Calu3 (cell line): Measurements from ENCODE around the gene PDGFRA. TPM values are rescaled to one million over a fixed set of nuclear protein-coding genes. Genes with fewer than 3 reads are reported as not detected.
A peak's percentile ranks its signal among the peaks of the same experiment; 100 is the strongest.

ENCODE experiments used
- BruUV-seq: library from RNA; stranded (reverse); fragments of 400-500 nt; replicated peaks from 2 replicates; lab custom pipeline; 2021; lab: Mats Ljungman, UMichigan
- CTCF ChIA-PET: fragments of 300-600 bp; sonication (Branson Sonifier 250); formaldehyde crosslinking; loops from one replicate; lab custom pipeline; 2022; ENCODE audit warnings: antibody characterized with exemption; lab: Charles Lee
- DNase-seq: peaks from one replicate; pipeline ENCODE4 v3.0.0; 2022
- H3K27ac Mint-ChIP-seq: one replicate; pipeline ENCODE4 v1.8.0; 2022; ENCODE audit warnings: mixed read lengths; ENCODE audit not compliant: unreplicated experiment
- H3K27me3 Mint-ChIP-seq: one replicate; pipeline ENCODE4 v1.8.0; 2022; ENCODE audit warnings: mixed read lengths; ENCODE audit not compliant: unreplicated experiment
- H3K36me3 Mint-ChIP-seq: one replicate; pipeline ENCODE4 v1.8.0; 2022; ENCODE audit warnings: mild to moderate bottlenecking, moderate library complexity, mixed read lengths; ENCODE audit not compliant: insufficient read depth, unreplicated experiment
- H3K4me1 Mint-ChIP-seq: one replicate; pipeline ENCODE4 v1.8.0; 2022; ENCODE audit warnings: mild to moderate bottlenecking, low read depth, mixed read lengths; ENCODE audit not compliant: unreplicated experiment
- H3K4me3 Mint-ChIP-seq: one replicate; pipeline ENCODE4 v1.8.0; 2022; ENCODE audit warnings: mild to moderate bottlenecking, low read depth, moderate library complexity, mixed read lengths; ENCODE audit not compliant: unreplicated experiment
- H3K9me3 Mint-ChIP-seq: one replicate; pipeline ENCODE4 v1.8.0; 2022; ENCODE audit warnings: low read depth, mixed read lengths; ENCODE audit not compliant: unreplicated experiment
- CTCF ChIP-seq: fragments of 200-600 bp; IDR thresholded peaks from one replicate; pipeline ENCODE4 v1.8.0; 2022; ENCODE audit warnings: antibody characterized with exemption; ENCODE audit not compliant: unreplicated experiment
- intact Hi-C: fragments of 100-400 bp; cut with micrococcal nuclease; formaldehyde crosslinking; loops from one replicate; pipeline ENCODE4 v1.10.0; 2022; ENCODE audit not compliant: unreplicated experiment
- total RNA-seq: library from RNA; stranded (reverse); gene quantifications from 2 replicates; pipeline ENCODE4 v1.2.3, GENCODE V29; 2022

The PDGFRA gene
- total RNA-seq, 1 experiment from 2014 or later: not detected

- no TSS peak for BruUV-seq
- peak; percentile 19 for TF ChIP-seq CTCF
- intact Hi-C loops: no loop called here
Observed at GRCh38 chr4:54318904-54319303, 89.8 kb downstream of the PDGFRA start.

GRCh38 chr4:54320826-54321685 lies 92.0 kb downstream of the PDGFRA start:
- Mint-ChIP-seq H3K4me1 (no peaks in the 10 kb centered on the region), H3K27me3 (no peaks in the 10 kb centered on the region), H3K36me3 (no peaks in the 10 kb centered on the region), H3K4me3 (no peak overlapping the region), H3K27ac (no peak overlapping the region), H3K9me3 (no peaks in the 10 kb centered on the region)
- no TSS peak for BruUV-seq
- intact Hi-C loops: no loop called here
- CTCF ChIA-PET: no interaction called here
- no peak for TF ChIP-seq CTCF
- DNase-seq: no peak

More at GRCh38 chr4:54318904-54319303, 89.8 kb downstream of the PDGFRA start:
- H3K36me3 Mint-ChIP-seq: no peaks in the 10 kb centered on the region
- peaks cover 13% of the 10 kb centered on the region for H3K27me3 Mint-ChIP-seq
- CTCF ChIA-PET: interaction anchor here (0.9 kb wide), 1 partner anchor 85 kb away, joined by 3 read pairs; no protein-coding TSS in a partner anchor
- H3K9me3 Mint-ChIP-seq: no peaks in the 10 kb centered on the region
- H3K4me1 Mint-ChIP-seq: no peaks in the 10 kb centered on the region
- H3K4me3 Mint-ChIP-seq: no peak overlapping the region
- peak; percentile 2 for DNase-seq
- H3K27ac Mint-ChIP-seq: no peak overlapping the region

GRCh38 chr4:54322818-54323417 lies 93.8 kb downstream of the PDGFRA start:
- no peaks in the 10 kb centered on the region for H3K4me1 Mint-ChIP-seq

GRCh38 chr4:54330896-54331295 lies 101.8 kb downstream of the PDGFRA start:
- Mint-ChIP-seq H3K4me3 (no peak overlapping the region), H3K4me1 (no peaks in the 10 kb centered on the region), H3K9me3 (no peaks in the 10 kb centered on the region), H3K27ac (no peak overlapping the region), H3K27me3 (peaks cover 15% of the 10 kb centered on the region), H3K36me3 (no peaks in the 10 kb centered on the region)
- CTCF ChIA-PET: no interaction called here
- no peak for DNase-seq
- BruUV-seq: no TSS peak
- TF ChIP-seq CTCF: no peak
- intact Hi-C loops: no loop called here

More at GRCh38 chr4:54322818-54323417, 93.8 kb downstream of the PDGFRA start:
- CTCF ChIA-PET: no interaction called here
- intact Hi-C loops: loop anchor here (1.0 to 2.0 kb wide), 3 partner anchors 110 to 638 kb away; no protein-coding TSS in a partner anchor
- Mint-ChIP-seq H3K9me3 (no peaks in the 10 kb centered on the region), H3K27me3 (no peaks in the 10 kb centered on the region), H3K27ac (no peak overlapping the region), H3K4me3 (no peak overlapping the region), H3K36me3 (no peaks in the 10 kb centered on the region)
- peak; percentile 40 for TF ChIP-seq CTCF
- DNase-seq: peak; percentile 67
- BruUV-seq: no TSS peak
